GM12878 (cell line): ENCODE results near the gene LST1. TPM values are rescaled to one million over a fixed set of nuclear protein-coding genes. Genes with fewer than 3 reads are reported as not detected.

Experiments
- ATAC-seq: fragments of 200-7000 bp; cut with Tn5 transposase; 3 replicates; pipeline ENCODE4 v1.9.1; 2020; ENCODE audit warnings: mild to moderate bottlenecking, moderate library complexity
- BruUV-seq: library from RNA; stranded (reverse); fragments of 400-500 nt; replicated peaks from 2 replicates; lab custom pipeline; 2021; lab: Mats Ljungman, UMichigan
- CTCF ChIA-PET: fragments of 300-600 bp; sonication (Branson Sonifier 250); formaldehyde crosslinking; extraction: SDS; loops from one replicate; lab custom pipeline; 2021; ENCODE audit warnings: inconsistent platforms; lab: Yijun Ruan, JAX
- POLR2A ChIA-PET: fragments of 350-600 bp; formaldehyde crosslinking; extraction: SDS; loops from one replicate; lab custom pipeline; 2021; ENCODE audit warnings: inconsistent platforms; lab: Charles Lee
- RAD21 ChIA-PET: fragments of 300-600 bp; sonication (Branson Sonifier 250); formaldehyde crosslinking; loops from one replicate; lab custom pipeline; 2023; ENCODE audit warnings: antibody characterized with exemption; ENCODE audit not compliant: unreplicated experiment; lab: Charles Lee
- SMC1A ChIA-PET: fragments of 300-600 bp; sonication (Branson Sonifier 250); formaldehyde crosslinking; loops from one replicate; lab custom pipeline; 2023; ENCODE audit not compliant: unreplicated experiment, uncharacterized antibody; lab: Charles Lee
- DNase-seq: peaks from one replicate; pipeline ENCODE4 v3.0.0-alpha.2; 2011; ENCODE audit warnings: low read depth, low spot score
- FAIRE-seq: peaks from 3 replicates; lab custom pipeline; 2011; peaks lifted over from hg19 to GRCh38; lab: Jason Lieb, UNC
- H2AFZ ChIP-seq: 2 replicates; pipeline ENCODE4 v1.6.0; 2011; ENCODE audit warnings: low read depth, low read length, control low read depth; ENCODE audit not compliant: control insufficient read depth
- H3K27ac ChIP-seq: 2 replicates; pipeline ENCODE4 v1.5.1; 2011; ENCODE audit warnings: control low read depth; ENCODE audit not compliant: control insufficient read depth, insufficient read depth
- H3K27me3 ChIP-seq, 2 experiments: replicated peaks in 1 of 2; 2 replicates each; pipeline versions ENCODE4 v1.6.0 to v1.6.1; 2011; ENCODE audit warnings: low read length in 1 of 2; ENCODE audit not compliant: control insufficient read depth in 2 of 2, insufficient read depth in 2 of 2
- H3K36me3 ChIP-seq, 2 experiments: 2 replicates each; pipeline ENCODE4 v1.5.1; 2011; ENCODE audit warnings: low read length in 1 of 2; ENCODE audit not compliant: control insufficient read depth in 2 of 2, insufficient read depth in 2 of 2
- H3K4me1 ChIP-seq: 2 replicates; pipeline ENCODE4 v1.6.1; 2011; ENCODE audit warnings: mild to moderate bottlenecking, low read length, moderate library complexity, mixed read lengths; ENCODE audit not compliant: control insufficient read depth, insufficient read depth
- H3K4me2 ChIP-seq: 2 replicates; pipeline ENCODE4 v1.6.0; 2011; ENCODE audit warnings: control low read depth; ENCODE audit not compliant: control insufficient read depth, insufficient read depth
- H3K4me3 ChIP-seq: fragments of 200-600 bp; sonication (generic); 2 replicates; pipeline ENCODE4 v1.5.1; 2016
- H3K79me2 ChIP-seq: 2 replicates; pipeline ENCODE4 v1.6.0; 2011; ENCODE audit warnings: low read length; ENCODE audit not compliant: control insufficient read depth, insufficient read depth
- H3K9ac ChIP-seq: 2 replicates; pipeline ENCODE4 v1.8.0; 2011; ENCODE audit warnings: low read length, control low read depth, mixed read lengths; ENCODE audit not compliant: control insufficient read depth, insufficient read depth
- H3K9me3 ChIP-seq: replicated peaks from 3 replicates; pipeline ENCODE4 v1.5.1; 2011; ENCODE audit warnings: mild to moderate bottlenecking, low read length; ENCODE audit not compliant: control insufficient read depth, insufficient read depth
- H4K20me1 ChIP-seq: 2 replicates; pipeline ENCODE4 v1.6.0; 2011; ENCODE audit not compliant: control insufficient read depth, insufficient read depth
- EP300 ChIP-seq, 2 experiments: fragments of 150-350 bp in 1 of 2; IDR thresholded peaks; 2 replicates each; pipeline ENCODE4 v1.6.1; 2011 to 2012; ENCODE audit warnings: low read depth in 2 of 2, low read length in 2 of 2, borderline replicate concordance in 1 of 2, improper control_type of control experiment in 1 of 2, inconsistent platforms in 1 of 2; ENCODE audit not compliant: control insufficient read depth in 1 of 2
- GABPA ChIP-seq: IDR thresholded peaks from 2 replicates; pipeline ENCODE4 v1.6.1; 2014; ENCODE audit warnings: antibody characterized with exemption, low read depth, mild to moderate bottlenecking, inconsistent platforms
- SPI1 ChIP-seq: IDR thresholded peaks from 2 replicates; pipeline ENCODE4 v1.6.1; 2011; ENCODE audit warnings: low read depth, mild to moderate bottlenecking, low read length, moderate library complexity, borderline replicate concordance; ENCODE audit not compliant: insufficient read depth
- WGBS: methylation state at CpG from one replicate; pipeline ENCODE4 v1.1.6; 2016; ENCODE audit warnings: low lambda C conversion rate; ENCODE audit not compliant: insufficient replicate concordance, insufficient coverage; ENCODE audit errors: missing lambda C conversion rate; 5-methylcytosine and 5-hydroxymethylcytosine counted together
- in situ Hi-C: fragments of 300-500 bp; cut with MboI; formaldehyde crosslinking; loops from 9 replicates; pipeline ENCODE4 v1.14.3; 2018; ENCODE audit warnings: mixed read lengths
- intact Hi-C: fragments of 100-400 bp; cut with micrococcal nuclease; formaldehyde crosslinking; loops from one replicate; pipeline ENCODE4 v1.14.2; 2022; ENCODE audit not compliant: unreplicated experiment
- polyA plus RNA-seq, 11 experiments: library from polyadenylated mRNA; depleted of rRNA in 4 of 11; unstranded in 6 of 11; stranded (reverse) in 5 of 11; fragments of >200 nt; fragmentation: Nextera tagmentation in 4 of 11; fragmentation: Illumina TruSeq in 1 of 11; extraction: Ambion mirVana in 4 of 11; extraction: Trizol in 1 of 11; gene quantifications; 1 replicate in 1 of 11; 2 replicates in 10 of 11; pipeline versions ENCODE4 v1.2.1 to v1.2.3, GENCODE V29; 2011 to 2016; ENCODE audit warnings: inconsistent platforms in 2 of 11, missing spikeins in 2 of 11, low read depth in 1 of 11
- total RNA-seq, 4 experiments: library from RNA; depleted of rRNA in 3 of 4; stranded (reverse); fragments of >200 nt in 3 of 4; fragmentation: Illumina TruSeq in 1 of 4; extraction: Trizol in 1 of 4; gene quantifications; 2 replicates each; pipeline versions ENCODE4 v1.2.1 to v1.2.3, GENCODE V29; 2013 to 2021
- TF ChIP-seq, protein P1 (sequence below): fragments of 450-650 bp; IDR thresholded peaks from 2 replicates; pipeline ENCODE4 v1.6.1; 2016; ENCODE audit warnings: mild to moderate bottlenecking, moderate library complexity, borderline replicate concordance

Gene LST1
- total and polyA plus RNA-seq, 10 of the 15 experiments (the other 5 are each of a cell fraction or from before 2014, with no cell fraction given) = 4.1 to 35.5 (median 16.4) TPM

DNA sequence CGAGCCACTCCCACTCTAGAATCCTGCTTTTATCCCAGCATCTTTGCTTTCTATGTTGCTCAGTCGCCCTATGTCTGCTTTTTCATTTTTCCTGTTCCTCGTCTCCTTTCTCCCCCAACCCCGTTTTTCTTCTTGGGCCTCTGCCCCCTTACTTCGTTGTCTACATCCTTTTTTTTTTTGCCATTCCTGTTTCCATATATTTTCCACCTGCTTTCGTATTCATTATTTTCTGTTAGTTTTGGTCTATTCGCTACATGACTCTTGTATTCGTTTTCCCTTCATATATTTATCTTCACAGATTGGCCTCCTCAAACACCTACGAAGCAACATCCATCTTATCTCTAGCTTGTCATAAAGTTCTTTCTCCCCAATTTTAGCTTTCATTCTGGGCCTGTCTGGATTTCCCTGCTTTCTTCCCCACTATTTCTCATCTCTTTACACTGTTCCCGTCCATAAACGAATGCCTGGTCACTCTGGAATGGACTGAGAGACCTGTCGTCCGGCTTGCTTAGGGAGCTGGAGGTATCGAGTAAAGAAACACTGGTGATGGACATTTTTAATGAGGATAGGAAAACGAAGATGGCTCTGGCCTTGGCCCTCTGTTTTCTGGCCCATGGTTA is 35.4 kb downstream of the LST1 start:
- intact Hi-C loops (no loop called here), in situ Hi-C loops (no loop called here)
- peaks cover 21 to 31% of the 10 kb centered on the region in 2 experiments for H3K36me3 ChIP-seq
- H3K4me3 ChIP-seq = peak overlapping the region; percentile 86
- no peak for FAIRE-seq
- no peaks in the 10 kb centered on the region for H3K9me3 ChIP-seq
- peak overlapping the region; percentile 74 for H3K4me2 ChIP-seq
- H3K4me1 ChIP-seq = peaks cover 6% of the 10 kb centered on the region
- no peaks in the 10 kb centered on the region for H3K27me3 ChIP-seq
- ChIA-PET POLR2A (interaction anchor here (0.6 to 5.2 kb wide), 18 partner anchors 11 to 313 kb away, joined by 3 to 58 read pairs (median 4); partner anchors contain the start of genes APOM, BAG6, C6orf47 and DDX39B), CTCF (interaction anchor here (0.9 to 3.0 kb wide), 9 partner anchors 22 to 82 kb away, joined by 3 to 17 read pairs (median 3); partner anchors contain the start of genes ABHD16A, ATP6V1G2, BAG6 and LY6G5C), RAD21 (interaction anchor here (0.6 to 2.6 kb wide), 5 partner anchors 22 to 209 kb away, joined by 3 to 11 read pairs (median 5); partner anchors contain the start of genes ATP6V1G2, BAG6, NFKBIL1 and TNF), SMC1A (interaction anchor here (0.8 to 2.9 kb wide), 12 partner anchors 12 to 209 kb away, joined by 3 to 15 read pairs (median 6); partner anchors contain the start of genes BAG6, C6orf47, DDX39B and GPANK1)
- H4K20me1 ChIP-seq = peaks cover 4% of the 10 kb centered on the region; the same call in 1 of the 2 replicates
- DNase-seq = no peak
- H3K9ac ChIP-seq = peak overlapping the region; percentile 99
- TSS peak; percentile 67 for BruUV-seq
- no peak overlapping the region for H2AFZ ChIP-seq
- TF ChIP-seq SPI1 (no peak), GABPA (no peak), EP300 (IDR thresholded peaks at IDR 0.05; ENCODE audit: borderline replicate concordance in 1 of 2, control insufficient read depth in 1 of 2, low read depth in 2 of 2, low read length in 2 of 2) (no peak)
- TF ChIP-seq, protein P1, sequence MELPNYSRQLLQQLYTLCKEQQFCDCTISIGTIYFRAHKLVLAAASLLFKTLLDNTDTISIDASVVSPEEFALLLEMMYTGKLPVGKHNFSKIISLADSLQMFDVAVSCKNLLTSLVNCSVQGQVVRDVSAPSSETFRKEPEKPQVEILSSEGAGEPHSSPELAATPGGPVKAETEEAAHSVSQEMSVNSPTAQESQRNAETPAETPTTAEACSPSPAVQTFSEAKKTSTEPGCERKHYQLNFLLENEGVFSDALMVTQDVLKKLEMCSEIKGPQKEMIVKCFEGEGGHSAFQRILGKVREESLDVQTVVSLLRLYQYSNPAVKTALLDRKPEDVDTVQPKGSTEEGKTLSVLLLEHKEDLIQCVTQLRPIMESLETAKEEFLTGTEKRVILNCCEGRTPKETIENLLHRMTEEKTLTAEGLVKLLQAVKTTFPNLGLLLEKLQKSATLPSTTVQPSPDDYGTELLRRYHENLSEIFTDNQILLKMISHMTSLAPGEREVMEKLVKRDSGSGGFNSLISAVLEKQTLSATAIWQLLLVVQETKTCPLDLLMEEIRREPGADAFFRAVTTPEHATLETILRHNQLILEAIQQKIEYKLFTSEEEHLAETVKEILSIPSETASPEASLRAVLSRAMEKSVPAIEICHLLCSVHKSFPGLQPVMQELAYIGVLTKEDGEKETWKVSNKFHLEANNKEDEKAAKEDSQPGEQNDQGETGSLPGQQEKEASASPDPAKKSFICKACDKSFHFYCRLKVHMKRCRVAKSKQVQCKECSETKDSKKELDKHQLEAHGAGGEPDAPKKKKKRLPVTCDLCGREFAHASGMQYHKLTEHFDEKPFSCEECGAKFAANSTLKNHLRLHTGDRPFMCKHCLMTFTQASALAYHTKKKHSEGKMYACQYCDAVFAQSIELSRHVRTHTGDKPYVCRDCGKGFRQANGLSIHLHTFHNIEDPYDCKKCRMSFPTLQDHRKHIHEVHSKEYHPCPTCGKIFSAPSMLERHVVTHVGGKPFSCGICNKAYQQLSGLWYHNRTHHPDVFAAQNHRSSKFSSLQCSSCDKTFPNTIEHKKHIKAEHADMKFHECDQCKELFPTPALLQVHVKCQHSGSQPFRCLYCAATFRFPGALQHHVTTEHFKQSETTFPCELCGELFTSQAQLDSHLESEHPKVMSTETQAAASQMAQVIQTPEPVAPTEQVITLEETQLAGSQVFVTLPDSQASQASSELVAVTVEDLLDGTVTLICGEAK = peak; percentile 11; the same call in 1 of the 2 replicates
- H3K27ac ChIP-seq = peak overlapping the region; percentile 96
- ATAC-seq = no peak
- H3K79me2 ChIP-seq = peaks cover 42% of the 10 kb centered on the region
- 2% methylated on average over 15 of the region's 15 CpGs for WGBS
